ENCODE results near the gene PIF1.

Gene PIF1

DNA sequence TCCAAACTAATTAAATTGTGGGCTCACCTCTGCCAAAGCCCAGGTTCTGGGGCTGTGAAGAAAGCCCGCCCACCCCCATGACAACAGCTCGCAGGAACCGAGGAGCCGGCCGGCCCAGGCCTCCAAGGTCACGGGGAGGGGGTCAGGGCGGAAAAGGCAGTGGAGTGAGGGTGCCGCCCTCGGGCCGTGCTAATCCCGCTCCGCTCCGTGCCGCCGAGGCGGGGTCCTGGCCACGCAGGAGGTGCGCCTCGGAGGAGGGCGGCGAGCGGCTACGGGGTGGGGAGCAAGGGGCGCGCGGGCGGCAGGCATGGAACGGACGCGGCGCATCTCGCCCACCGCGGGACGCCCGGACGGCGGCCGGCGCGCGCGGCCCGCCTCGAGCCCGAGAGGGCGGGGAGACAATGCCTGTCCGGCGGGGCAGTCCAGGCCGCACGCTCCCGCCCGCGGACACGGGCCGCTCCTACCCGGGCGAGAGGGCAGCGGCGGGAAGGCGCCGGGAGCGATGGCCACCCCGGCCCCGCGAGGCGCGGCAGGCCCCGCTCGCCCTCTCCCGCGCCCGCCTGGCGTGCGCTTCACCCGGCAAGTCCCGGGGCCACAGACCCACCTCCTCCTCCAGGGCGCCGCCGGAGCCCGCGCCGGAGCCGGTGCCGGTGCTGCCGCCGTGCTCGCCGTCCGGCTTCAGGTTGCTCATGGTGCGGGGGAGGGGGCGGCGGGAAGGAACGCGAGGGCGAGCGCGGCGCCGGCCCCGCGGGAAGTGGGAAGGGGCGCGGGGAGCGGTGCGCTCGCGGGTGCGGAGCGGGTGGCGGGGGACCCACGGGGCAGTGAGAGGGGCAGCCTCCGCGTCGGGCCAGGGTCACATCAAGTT is 50.6 kb downstream of the PIF1 start:
- DNase-seq (ENCODE audit: low spot score), result no peak

DNA sequence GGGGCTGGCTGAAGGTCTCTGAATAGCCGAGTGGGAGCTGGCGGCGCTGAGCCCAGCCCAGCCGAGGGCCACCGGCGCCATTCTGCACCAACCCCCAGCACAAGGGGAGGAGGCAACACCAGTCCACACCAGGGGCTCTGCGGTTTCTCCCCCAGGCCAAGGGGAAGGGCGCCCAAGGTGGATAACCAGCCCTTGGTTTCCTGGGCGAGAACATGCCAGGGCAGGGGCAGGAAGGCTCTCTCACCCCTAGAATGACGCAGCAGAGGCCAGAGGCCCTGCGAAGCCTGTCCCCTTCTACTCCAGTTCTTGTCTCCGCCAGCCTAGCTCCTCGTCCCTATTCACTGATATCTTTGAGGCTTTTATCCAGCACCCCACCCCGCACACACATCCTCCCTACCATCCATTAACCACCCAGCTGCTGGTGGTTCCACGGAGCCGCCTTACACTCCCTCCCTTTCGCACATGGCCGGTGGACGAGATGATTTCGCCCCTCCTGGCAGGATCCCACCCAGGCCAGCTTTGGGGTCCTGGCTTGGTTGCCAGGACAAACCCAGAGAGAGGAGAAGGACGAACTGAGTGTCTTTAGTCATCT is 51.3 kb downstream of the PIF1 start:
- DNase-seq (ENCODE audit: low spot score), result no peak

DNA sequence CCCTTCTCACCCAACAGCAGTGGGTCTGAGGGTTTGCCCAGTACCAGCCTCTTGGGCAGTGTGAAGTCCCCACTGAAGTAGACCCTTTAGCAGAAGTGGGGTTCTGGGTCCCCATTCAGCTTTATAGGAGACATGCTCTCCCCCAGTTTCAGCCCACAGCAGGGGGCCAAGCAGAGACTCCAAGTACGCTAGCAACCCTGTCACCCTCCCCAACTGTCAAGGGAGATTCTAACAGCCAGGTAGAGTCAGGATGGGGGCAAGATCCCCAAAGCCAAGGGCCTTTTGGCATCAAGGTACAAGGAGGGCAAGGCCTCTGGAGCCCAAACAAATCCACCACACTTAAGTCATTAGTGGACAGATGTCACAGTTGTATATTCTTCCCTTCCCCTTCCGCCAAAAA is 51.8 kb downstream of the PIF1 start:
- no peak for DNase-seq (ENCODE audit: low spot score)

DNA sequence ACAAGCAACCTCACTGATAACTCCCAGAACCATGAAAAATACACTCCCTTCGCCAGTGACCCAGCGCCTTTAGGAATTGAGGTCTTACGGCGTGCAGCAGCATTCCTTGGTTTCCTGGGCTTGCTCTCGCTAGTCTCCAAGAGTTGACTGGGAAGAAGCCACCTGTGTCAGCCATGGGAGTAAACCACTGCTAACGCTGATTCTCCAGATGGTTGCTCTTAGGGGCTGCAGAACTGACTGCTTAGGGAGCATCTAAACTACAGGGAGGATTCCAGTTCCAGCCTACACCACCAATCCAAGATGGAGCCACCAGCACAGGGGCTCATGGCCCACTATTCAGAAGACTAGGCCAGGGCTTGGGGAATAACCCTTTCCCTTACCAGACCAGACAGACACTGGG is 52.5 kb downstream of the PIF1 start:
- no peak for DNase-seq (ENCODE audit: low spot score)

DNA sequence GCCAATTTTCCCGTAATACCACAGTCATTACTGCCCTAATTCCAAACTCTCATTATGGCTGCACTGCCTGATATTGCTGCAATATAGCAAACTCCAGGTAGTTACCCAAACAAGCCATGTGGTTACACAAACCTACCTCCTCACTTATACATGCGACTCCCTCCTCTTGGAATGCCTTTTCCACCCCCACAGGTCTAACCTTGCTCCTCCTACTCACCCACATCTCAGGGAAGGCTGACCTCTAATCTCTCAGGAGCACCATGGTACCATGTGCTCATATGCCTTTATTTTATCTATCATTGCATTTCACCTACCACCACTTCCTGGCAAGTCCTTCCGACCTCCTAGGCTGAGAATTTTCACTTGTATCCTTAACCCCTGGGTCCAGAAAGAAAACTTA is 53.0 kb downstream of the PIF1 start:
- no peak for DNase-seq (ENCODE audit: low spot score)

DNA sequence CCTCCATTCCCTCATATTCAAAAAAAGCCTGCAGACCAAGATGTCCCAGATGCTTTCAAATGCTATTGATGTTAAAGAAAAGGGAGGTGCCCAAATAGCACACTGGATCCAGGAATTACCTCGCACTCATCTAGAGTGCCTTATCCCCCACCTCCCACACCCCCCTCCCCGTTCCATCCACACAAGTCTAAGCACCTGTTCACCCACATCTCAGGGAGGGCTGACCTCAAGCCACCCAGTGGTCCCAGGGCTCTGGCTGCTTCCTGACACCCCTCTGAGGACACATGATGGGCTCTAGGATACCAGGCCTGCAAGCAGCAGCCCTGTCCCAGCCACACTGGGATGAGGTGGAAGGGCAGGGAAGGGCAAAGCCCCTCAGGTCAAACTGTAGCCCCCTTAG is 54.8 kb downstream of the PIF1 start:
- no peak for DNase-seq (ENCODE audit: low spot score)

DNA sequence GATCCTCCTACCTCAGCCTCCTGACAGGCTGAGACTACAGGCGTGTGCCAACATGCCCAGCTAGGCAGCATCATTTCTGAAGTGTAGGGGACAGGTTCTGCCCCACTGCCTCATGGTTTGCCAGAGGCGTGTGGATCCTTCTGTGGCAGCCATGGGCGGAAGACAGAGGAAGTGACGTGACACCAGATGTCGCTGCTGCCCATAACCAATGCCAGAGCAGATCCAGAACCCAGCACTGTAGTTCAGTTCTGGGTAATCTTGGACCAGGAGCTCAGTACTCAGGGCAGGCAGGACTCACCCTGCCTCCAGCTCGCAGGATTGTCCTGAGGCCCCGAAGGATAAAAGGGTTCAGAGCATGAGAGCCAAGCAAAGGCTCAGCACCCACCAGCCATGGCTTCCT is 58.2 kb downstream of the PIF1 start:
- no peak for DNase-seq (ENCODE audit: low spot score)

DNA sequence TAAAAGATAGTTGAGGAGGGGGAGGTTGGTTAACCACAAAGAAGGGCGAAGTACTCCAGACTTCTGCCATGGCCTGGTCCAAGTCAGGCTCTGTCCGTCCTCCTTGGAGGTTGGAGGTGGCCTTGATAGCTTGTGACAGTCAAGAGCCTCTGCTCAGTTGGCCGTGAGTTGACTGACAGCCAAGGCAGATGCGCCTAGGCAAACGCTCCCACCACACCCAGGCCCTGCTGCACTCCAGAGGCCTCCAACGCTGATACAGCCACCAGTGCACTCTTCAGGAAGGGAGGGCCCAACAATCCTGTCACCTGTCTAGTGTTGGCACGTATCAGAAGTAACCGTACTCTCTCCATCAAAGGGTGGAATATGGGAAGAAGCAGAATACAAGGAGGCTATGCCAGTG is 59.4 kb downstream of the PIF1 start:
- no peak for DNase-seq (ENCODE audit: low spot score)

All from COLO829 (cell line).